CD4-positive, alpha-beta T cell treated with Interleukin-15 for 4 hours (primary cell): ENCODE results near the gene SH3BP1.
"Not testable (repeated sequence)": the region's sequence is repeated elsewhere in the genome, so short reads cannot be mapped to it uniquely, and the experiment has no call there.

Source experiments
- DNase-seq: peaks from one replicate; pipeline ENCODE4 v3.0.0-alpha.2; 2020; ENCODE audit warnings: low spot score

SH3BP1 gene

DNA sequence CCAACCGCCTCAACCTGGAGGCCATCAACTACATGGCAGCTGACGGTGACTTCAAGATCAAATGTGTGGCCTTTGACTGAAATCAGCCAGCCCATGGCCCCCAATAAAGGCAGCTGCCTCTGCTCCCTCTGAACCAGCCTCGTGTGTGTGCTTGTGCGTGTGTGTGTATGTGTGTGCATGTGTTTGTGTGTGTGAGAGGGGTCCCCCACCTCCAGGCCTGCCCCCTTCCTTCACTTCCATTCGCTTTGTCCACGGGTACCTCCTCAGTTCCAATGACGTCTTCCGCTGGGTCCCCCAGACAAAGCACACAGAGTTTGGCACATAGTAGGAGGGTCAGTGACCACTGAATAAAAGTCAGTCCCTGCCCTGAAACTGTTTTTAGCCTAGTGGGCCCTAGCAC, 40.2 kb downstream of the SH3BP1 start:
- DNase-seq = no peak

DNA sequence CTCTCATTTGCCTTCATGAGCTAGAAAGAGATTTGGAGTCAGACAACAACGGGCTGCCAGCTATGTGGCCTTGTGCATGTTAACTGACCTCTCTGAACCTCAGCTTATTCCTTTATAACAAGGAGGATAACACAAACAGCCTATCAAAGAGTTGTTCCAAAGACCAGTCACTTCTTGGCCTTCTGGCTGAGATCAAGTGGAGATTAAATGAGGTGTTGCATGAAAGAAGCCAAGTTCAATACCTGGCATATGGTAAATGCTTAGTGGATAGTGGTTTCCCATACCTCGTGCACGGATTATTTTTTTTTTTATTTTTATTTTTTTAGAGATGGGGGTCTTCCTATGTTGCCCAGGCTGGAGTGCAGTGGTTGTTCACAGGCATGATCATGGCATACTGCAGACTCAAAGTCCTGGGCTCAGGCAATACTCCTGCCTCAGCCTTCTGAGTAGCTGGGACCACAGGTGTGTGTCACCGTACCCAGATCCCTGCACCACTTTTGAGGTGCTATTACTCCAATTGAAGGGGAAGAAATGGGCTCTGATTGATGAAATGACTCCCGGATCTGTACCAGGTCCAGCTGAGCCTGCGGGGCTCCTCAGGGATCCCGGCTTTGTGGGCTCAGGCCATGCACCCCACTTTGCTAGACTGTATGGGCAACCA, 40.9 kb downstream of the SH3BP1 start:
- DNase-seq = no peak

DNA sequence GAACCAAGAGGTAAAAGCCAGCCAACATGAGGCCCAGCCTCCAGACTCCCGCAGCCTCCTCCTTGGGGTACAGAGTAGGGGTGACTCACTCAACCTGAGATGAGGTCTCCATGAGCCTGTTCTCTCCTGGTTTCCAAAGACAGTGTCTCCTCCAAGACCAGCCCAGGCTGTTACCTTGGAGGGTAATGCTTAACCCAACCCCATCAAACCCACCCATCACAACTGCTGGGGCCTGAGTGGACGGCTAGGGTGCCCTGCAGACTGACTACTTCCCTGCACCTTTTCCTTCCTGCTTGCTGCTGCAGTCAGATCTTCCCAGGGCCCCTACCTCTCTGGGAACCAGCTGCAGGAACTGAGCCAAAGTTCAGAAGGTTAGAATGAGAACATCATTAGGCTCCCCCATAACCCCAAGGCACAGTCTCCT, 41.5 kb downstream of the SH3BP1 start:
- no peak for DNase-seq

DNA sequence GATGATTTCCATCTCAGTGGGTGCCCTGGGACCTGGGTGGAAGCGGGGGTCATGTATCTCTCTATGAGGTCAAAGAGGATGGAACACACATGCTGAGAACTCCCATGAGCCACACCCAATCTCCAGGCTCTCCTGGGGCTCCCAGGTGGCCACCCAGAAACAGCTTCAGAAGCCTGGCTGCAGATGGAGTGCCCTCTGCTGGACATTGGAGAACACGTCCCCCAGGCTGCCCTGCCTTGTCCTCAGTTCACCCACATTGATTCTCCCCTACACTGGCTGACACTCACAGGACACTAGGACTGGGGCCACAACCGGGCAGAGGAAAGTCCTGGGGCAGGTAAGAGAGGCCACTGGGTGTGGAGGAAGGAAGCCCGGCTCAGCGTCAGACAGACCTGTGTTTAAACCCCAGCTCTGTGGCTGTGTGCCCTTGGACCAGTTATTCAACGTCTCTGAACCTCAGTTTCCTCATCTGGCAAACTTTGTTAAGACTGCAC, 42.1 kb downstream of the SH3BP1 start:
- DNase-seq = peak; percentile 78

DNA sequence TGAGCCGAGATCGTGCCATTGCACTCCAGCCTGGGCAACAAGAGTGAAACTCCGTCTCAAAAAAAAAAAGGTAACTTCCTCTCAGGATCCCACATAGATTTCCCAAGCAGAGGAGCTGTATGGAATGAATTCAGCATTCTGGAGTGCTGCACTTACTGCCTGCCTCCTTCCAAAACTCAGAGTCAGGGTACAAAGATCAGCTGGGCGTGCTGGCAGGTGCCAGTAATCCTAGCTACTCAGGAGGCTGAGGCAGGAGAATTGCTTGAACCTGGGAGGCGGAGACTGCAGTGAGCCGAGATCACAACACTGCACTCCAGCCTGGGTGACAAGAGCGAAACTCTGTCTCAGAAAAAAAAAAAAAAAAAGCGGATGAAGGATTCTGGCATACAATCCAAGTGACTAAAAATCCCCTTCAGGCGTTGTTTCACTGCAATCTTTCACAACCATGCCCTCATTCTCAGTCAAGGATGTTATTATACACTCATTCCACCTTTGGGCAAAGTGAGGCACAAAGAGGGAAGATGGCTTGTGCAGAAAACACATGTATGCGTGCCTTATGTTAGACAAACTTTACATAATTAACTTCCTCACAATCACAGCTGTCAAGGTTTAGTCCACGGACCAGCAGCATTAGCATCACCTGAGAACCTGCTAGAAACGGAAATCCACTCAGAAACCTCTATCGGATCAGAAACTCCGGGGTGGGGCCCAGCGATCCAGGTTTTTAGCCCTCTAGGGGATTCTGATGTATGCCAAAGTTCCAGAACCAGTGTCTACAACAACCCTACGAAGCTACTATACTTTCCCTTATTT, 45.5 kb downstream of the SH3BP1 start:
- DNase-seq = no peak

DNA sequence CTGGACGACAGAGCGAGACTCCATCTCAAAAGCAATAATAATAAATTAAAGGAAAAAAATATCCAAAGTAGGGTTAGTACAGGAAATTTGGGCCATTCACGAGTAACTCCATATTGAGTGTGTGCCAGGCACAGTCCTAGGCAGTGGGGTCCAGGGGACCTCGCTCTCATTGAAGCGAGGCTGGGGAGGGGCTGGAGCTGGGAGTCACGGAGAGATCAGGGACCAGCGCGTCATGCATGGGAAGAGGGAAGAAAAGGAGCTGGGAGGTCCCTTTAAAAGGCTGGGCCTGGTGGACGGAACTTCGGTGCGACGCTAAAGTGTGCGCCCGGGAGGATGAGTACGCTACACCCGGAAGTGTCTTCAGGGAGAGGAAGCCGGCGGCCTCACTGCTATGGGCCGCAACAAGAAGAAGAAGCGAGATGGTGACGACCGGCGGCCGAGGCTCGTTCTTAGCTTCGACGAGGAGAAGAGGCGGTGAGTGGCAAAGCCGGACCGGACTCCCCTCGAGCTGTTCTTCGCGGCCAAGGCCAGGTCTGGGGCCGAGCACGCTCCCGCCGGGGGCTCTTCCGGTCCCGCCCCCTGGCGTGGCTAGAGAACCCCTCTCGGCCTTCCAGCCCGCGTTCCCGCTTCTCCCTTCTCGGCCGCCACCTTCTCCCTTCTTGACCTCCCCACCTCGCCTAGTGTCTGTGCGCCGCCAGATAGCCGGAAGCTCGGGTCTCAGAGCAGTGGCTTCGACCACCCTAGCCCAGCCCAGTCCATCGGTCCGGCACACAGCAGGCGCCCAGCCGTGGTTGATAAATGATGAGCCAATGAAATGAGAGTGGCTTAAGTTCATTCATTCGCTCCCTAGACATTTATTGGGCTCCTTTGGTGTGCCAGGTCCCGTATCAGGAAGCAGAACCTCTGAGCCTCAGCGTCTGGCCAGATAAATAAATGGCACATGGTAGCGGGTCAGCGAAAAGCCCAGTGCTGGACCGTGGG, 46.8 kb downstream of the SH3BP1 start, which contains the start of gene NOL12:
Gene NOL12 (plus strand): TSS at position 342 of the 981 bp plus-strand sequence. CDS start 50 bp downstream, at position 392.
- peak; percentile 83 for DNase-seq

DNA sequence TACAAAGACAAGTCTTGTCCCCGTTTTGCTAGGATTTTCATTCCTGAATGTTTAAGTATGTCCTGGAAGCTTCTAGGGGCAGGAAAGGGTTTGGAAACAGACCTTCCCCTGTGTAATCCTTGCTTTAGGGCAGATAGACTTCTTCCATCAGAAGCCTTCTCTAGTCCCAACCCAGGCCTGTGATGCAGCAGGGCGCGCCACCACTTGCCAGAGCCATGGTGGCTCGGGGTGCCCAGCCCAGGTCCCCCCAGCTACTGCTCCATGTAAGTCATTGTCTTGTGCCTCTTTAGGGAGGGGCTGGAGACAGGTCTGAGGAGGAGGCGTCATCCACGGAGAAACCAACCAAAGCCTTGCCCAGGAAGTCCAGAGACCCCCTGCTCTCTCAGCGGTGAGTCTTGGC, 50.9 kb downstream of the SH3BP1 start:
- DNase-seq = no peak

DNA sequence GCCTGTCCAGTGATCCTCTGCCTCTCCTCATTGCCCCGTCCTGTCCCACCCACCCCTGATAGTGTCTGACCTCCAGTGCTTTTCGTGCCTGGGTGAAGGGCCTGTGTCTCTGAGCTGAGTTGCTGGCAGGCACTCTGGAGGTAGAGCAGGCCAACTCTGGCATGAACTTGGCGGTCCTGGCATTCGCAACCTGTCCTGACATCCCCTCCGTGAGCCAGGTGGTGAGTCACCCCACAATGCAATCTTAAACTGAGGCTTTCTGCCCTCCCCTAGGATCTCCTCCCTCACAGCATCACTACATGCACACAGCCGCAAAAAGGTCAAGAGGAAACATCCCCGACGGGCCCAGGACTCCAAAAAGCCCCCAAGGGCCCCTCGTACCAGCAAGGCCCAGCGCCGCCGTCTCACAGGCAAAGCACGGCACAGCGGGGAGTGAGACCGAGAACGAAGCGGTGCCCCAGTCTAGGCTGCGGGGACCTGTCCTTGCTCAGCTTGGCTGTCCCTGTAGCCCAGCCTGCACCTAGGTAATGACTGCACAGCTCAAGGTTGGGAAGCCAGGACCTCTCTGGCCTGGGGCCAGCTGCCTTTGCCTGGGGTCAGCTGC, 51.5 kb downstream of the SH3BP1 start:
- DNase-seq = no peak

DNA sequence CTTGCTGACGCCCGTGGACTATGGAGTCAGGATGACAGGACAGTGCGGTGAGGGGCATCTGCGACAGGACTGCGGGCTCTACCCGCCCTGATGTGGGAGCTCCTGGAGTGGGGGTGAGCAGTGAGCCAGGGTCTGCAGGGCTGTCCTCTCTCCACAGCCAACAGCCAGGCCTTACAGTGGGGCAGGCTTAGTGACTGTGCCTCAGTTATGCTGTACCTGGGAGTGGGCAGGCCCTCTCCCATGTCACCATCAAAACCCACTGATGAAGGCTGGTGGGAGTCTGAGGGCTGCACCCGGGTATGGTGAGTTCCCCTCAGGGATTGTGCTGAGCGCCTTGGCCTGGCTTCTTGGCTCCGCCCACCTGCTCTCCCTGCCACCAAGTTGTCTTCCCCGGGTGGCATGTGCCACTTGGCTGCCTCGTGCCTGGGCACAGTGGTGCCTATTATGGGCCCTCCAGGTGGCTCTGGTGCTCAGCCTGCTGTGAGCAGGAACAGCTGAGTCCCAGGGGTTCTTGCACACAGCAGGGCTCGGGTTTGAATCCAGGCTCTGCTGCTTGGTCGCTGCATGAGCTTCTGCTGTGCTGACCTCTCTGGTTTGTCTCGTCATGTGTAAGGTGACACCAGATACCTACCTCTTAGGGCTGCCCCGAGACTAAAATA, 53.3 kb downstream of the SH3BP1 start:
- DNase-seq = no peak

DNA sequence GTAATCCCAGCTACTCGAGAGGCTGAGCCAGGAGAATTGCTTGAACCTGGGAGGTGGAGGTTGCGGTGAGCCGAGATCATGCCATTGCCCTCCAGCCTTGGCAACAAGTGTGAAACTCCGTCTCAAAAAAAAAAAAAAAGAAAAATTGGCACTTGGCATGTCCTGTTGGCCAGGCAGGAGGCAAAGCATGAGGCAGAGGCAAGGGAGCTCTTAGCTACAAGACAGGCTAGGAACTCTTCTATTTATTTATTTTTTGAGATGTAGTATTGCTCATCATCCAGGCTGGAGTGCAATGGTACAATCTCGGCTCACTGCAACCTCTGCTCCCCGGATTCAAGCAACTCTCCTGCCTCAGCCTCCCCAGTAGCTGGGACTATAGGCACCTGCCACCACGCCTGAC, 54.7 kb downstream of the SH3BP1 start:
- DNase-seq = not testable (repeated sequence)

DNA sequence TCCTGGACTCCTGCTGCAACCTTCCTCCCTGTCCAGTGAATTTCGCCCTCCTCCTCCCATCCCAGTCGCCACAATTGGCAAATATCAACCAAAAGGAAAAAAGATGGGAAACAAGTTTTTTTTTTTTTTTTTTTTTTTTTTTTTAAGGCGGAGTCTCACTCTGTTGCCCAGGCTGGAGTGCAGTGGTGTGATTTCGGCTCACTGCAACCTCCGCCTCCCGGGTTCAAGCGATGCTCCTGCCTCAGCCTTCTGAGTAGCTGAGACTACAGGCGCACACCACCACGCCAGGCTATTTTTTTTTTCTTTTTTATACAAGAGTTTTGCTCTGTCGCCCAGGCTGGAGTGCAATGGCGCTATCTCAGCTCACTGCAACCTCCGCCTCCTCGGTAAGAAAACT, 56.8 kb downstream of the SH3BP1 start:
- DNase-seq = not testable (repeated sequence)

DNA sequence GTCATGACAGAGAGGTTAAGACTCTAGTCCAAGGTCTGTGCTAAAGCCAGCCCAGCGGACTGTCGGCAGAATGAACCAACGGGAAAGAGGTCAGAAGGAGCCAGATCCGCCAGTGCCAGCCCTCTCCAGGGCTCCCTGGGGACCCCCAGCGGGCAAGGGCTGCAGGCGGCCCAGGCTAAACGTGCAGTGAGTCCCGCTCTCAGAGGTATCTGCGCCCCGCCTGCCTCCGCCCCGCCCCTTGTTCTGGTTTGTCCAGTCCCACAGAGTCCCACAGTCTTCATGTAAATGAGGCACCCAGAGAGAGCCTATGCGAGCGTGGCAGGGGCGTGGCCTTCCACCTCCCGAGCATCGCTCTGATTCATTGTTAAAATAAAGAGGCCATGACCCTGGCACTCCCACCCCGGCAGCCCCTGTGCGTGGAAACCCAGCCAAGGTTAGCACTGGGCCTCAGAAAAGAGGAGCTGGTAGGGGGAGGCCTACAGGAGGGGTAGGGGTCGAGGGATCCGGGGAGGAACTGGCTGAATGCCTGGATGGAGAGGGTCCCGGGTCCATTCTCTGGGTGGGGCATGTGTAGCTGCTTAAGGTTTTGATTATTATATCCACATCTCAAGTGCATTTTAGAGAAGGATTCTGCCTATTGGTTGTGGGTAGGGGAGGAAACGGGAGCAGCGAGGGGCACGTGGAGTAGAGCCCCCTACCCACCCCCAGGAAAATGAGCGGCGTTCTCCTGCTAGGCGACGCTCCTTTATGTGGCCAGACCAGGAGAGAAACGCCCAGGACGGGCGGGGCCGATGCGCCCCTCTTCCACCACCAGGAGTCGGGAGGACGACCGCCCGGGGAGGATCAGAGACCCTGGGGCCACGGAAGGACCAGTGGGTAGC, 57.4 kb downstream of the SH3BP1 start, which contains the start of gene TRIOBP:
Gene TRIOBP (plus strand): TSS at position 392 of the 881 bp plus-strand sequence. CDS start 4,318 bp downstream, outside the sequence.
- peak; percentile 84 for DNase-seq

DNA sequence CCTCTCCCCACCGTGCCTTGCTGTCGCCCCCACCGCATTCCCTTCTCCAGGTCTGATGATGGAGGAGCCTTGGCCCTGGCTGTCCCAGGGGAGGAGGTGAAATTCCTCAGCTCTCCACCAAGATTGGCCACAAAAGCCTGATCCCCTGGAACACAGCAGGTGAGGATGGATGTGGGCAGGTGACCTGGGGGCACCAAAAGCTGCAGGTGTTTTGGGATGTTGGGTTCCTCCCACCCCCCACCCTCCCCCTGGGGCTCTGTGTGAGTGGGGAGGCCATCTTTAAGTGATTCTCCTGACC, 58.0 kb downstream of the SH3BP1 start:
- no peak for DNase-seq

DNA sequence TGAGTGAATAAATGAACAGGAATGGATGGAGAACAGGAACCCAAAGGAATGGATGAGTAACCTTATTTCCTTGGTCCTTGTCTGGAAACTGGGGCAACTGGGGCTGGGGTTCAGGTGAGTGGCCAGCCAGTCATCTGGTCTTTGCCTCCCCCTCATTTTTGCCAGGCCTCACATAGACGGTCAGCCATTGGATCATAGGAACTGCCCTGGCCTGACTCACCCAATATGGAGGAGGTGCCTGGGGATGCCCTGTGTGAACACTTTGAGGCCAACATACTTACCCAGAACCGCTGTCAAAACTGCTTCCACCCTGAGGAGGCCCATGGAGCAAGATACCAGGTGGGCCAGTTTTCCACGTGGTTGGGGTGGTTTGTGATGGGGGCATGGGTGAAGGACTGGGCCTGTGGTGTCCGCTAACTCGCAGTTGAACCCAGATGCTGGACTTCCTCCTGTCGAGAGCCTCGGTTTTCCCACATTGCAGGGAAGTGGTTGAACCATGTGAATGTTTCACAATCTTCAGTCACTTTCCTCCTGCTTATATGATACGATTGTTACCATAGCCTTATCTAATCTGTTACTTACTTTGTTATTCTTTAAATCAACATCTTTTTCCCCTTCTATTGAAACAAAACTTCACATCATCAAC, 61.8 kb downstream of the SH3BP1 start:
- DNase-seq = no peak

DNA sequence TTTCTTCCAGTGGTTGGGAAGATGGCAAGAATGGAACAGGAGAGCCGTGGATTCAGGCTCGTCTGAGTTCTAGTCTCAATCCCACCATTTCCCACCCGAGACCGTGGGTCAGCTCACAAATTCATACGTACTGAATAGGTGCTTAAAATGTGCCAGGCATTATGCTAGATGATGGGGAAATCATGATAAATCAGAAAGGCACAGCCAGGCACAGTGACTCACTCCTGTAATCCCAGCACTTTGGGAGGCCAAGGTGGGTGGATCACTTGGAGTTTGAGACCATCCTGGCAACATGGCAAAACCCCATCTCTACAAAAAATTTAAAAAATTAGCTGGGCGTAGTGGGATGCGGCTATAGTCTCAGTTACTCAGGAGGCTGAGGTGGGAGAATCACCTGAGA, 64.4 kb downstream of the SH3BP1 start:
- no peak for DNase-seq

DNA sequence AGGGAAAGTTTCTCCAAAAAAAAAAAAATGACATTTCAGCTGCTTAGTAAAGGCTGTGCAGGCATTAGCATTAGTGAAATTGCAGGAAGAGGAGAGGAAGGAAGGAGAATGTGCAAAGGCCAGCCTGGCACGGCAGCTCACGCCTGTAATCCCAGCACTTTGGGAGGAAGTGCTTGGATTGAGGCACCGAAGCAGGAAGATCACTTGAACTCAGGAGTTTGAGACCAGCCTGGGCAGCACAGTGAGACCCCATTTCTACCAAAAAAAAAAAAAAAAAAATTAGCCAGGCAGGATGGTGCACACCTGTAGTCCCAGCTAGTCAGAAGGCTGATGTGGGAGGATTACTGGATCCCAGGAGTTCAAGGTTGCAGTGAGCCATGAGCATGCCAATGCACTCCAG, 65.2 kb downstream of the SH3BP1 start:
- no peak for DNase-seq

DNA sequence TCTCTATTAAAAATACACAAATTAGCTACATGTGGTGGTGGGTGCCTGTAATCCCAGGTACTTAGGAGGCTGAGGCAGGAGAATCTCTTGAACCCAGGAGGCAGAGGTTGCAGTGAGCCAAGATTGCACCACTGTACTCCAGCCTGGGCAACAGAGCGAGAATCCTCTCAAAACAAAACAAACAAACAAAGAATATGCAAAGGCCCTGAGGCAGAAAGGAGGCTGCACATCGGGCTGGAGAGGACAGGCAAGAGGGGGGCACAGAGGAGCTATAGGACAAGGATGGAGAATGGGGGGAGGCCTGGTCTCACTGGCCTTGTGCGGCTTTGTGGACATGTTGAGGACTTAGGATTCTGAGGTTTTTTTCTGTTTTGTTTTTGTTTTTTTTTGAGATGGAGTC, 65.7 kb downstream of the SH3BP1 start:
- DNase-seq = no peak
